Measurements from ENCODE around the gene TAPBPL. TPM values are rescaled to one million over a fixed set of nuclear protein-coding genes. Genes with fewer than 3 reads are reported as not detected.
A peak's percentile ranks its signal among the peaks of the same experiment; 100 is the strongest.
"Not testable (repeated sequence)": the region's sequence is repeated elsewhere in the genome, so short reads cannot be mapped to it uniquely, and the experiment has no call there.

Gene TAPBPL
- total RNA-seq (2014; rRNA removed; shearing (Covaris generic); ENCODE audit: low replicate concordance) = 3.1 and 20.5 TPM in 2 replicates

- DNase-seq (ENCODE audit: low read depth) = peak; percentile 83
- in situ Hi-C loops (cut with HindIII; ENCODE audit: low pct_unique_long_range_greater_than_20kb, low sequenced_read_pairs) = no loop called here
Measured at GRCh38 chr12:6451348-6452244, at the start of gene TAPBPL. Gene TAPBPL (plus strand): TSS chr12:6452042. CDS start chr12:6452249, 207 bp downstream.

- no peak for DNase-seq (ENCODE audit: low read depth)
- in situ Hi-C loops (cut with HindIII; ENCODE audit: low pct_unique_long_range_greater_than_20kb, low sequenced_read_pairs) = no loop called here
Measured at GRCh38 chr12:6404390-6404789, 47.5 kb upstream of the TAPBPL start.

- in situ Hi-C loops (cut with HindIII; ENCODE audit: low pct_unique_long_range_greater_than_20kb, low sequenced_read_pairs) = no loop called here
- no peak for DNase-seq (ENCODE audit: low read depth)
Measured at GRCh38 chr12:6405963-6406362, 45.9 kb upstream of the TAPBPL start.

- in situ Hi-C loops (cut with HindIII; ENCODE audit: low pct_unique_long_range_greater_than_20kb, low sequenced_read_pairs) = no loop called here
- no peak for DNase-seq (ENCODE audit: low read depth)
Measured at GRCh38 chr12:6407236-6407954, 44.4 kb upstream of the TAPBPL start.

- no peak for DNase-seq (ENCODE audit: low read depth)
- in situ Hi-C loops (cut with HindIII; ENCODE audit: low pct_unique_long_range_greater_than_20kb, low sequenced_read_pairs) = no loop called here
Measured at GRCh38 chr12:6416596-6416995, 35.2 kb upstream of the TAPBPL start.

- no peak for DNase-seq (ENCODE audit: low read depth)
- in situ Hi-C loops (cut with HindIII; ENCODE audit: low pct_unique_long_range_greater_than_20kb, low sequenced_read_pairs) = no loop called here
Measured at GRCh38 chr12:6418796-6419195, 33.0 kb upstream of the TAPBPL start.

GRCh38 chr12:6420364-6420763, 31.5 kb upstream of the TAPBPL start:
- no peak for DNase-seq (ENCODE audit: low read depth)
- in situ Hi-C loops (cut with HindIII; ENCODE audit: low pct_unique_long_range_greater_than_20kb, low sequenced_read_pairs) = no loop called here

- in situ Hi-C loops (cut with HindIII; ENCODE audit: low pct_unique_long_range_greater_than_20kb, low sequenced_read_pairs) = no loop called here
- peak; percentile 80 for DNase-seq (ENCODE audit: low read depth)
Measured at GRCh38 chr12:6423267-6424007, 28.4 kb upstream of the TAPBPL start.

GRCh38 chr12:6424008-6424347, 27.9 kb upstream of the TAPBPL start:
- in situ Hi-C loops (cut with HindIII; ENCODE audit: low pct_unique_long_range_greater_than_20kb, low sequenced_read_pairs) = no loop called here
- no peak for DNase-seq (ENCODE audit: low read depth)

GRCh38 chr12:6424866-6425265, 27.0 kb upstream of the TAPBPL start:
- DNase-seq (ENCODE audit: low read depth) = no peak
- in situ Hi-C loops (cut with HindIII; ENCODE audit: low pct_unique_long_range_greater_than_20kb, low sequenced_read_pairs) = no loop called here

GRCh38 chr12:6425590-6426531, 26.0 kb upstream of the TAPBPL start:
- peak; percentile 97 for DNase-seq (ENCODE audit: low read depth)
- in situ Hi-C loops (cut with HindIII; ENCODE audit: low pct_unique_long_range_greater_than_20kb, low sequenced_read_pairs) = no loop called here

GRCh38 chr12:6426882-6427671, 24.8 kb upstream of the TAPBPL start:
- in situ Hi-C loops (cut with HindIII; ENCODE audit: low pct_unique_long_range_greater_than_20kb, low sequenced_read_pairs) = no loop called here
- peak; percentile 93 for DNase-seq (ENCODE audit: low read depth)

GRCh38 chr12:6427796-6428195, 24.0 kb upstream of the TAPBPL start:
- DNase-seq (ENCODE audit: low read depth); in situ Hi-C loops (cut with HindIII; ENCODE audit: low pct_unique_long_range_greater_than_20kb, low sequenced_read_pairs): not testable (repeated sequence)

GRCh38 chr12:6428326-6428725, 23.5 kb upstream of the TAPBPL start:
- no peak for DNase-seq (ENCODE audit: low read depth)
- in situ Hi-C loops (cut with HindIII; ENCODE audit: low pct_unique_long_range_greater_than_20kb, low sequenced_read_pairs) = no loop called here

- in situ Hi-C loops (cut with HindIII; ENCODE audit: low pct_unique_long_range_greater_than_20kb, low sequenced_read_pairs) = no loop called here
- DNase-seq (ENCODE audit: low read depth) = peak; percentile 99
Measured at GRCh38 chr12:6430124-6430989, 21.5 kb upstream of the TAPBPL start.

- DNase-seq (ENCODE audit: low read depth) = no peak
- in situ Hi-C loops (cut with HindIII; ENCODE audit: low pct_unique_long_range_greater_than_20kb, low sequenced_read_pairs) = no loop called here
Measured at GRCh38 chr12:6432991-6433390, 18.9 kb upstream of the TAPBPL start.

Measured in Caki2 (cell line).